Activated B cell treated with CpG ODN at 0.5 μM for 24 hours (primary cell): ENCODE measurements around the gene EEFSEC. TPM values are rescaled to one million over a fixed set of nuclear protein-coding genes. Genes with fewer than 3 reads are reported as not detected.
A peak's percentile ranks its signal among the peaks of the same experiment; 100 is the strongest.

Source experiments
- ATAC-seq: fragments of 200-7000 bp; cut with Tn5 transposase; one replicate; pipeline ENCODE4 v1.10.0; 2021; ENCODE audit warnings: low read depth, mild to moderate bottlenecking, moderate library complexity
- CTCF ChIA-PET: fragments of 350-600 bp; sonication (Branson Sonifier 250); formaldehyde crosslinking; loops from one replicate; lab custom pipeline; 2021; ENCODE audit warnings: antibody characterized with exemption; lab: Charles Lee
- POLR2A ChIA-PET: fragments of 350-600 bp; sonication (Branson Sonifier 250); formaldehyde crosslinking; loops from one replicate; lab custom pipeline; 2021; ENCODE audit warnings: antibody characterized with exemption; lab: Charles Lee
- DNase-seq: peaks from one replicate; pipeline ENCODE4 v3.0.0; 2022
- H3K27ac Mint-ChIP-seq: one replicate; pipeline ENCODE4 v1.8.0; 2020; ENCODE audit warnings: mixed read lengths
- H3K27me3 Mint-ChIP-seq: one replicate; pipeline ENCODE4 v1.8.0; 2021; ENCODE audit warnings: mixed read lengths
- H3K36me3 Mint-ChIP-seq: one replicate; pipeline ENCODE4 v1.8.0; 2021; ENCODE audit warnings: low read depth, mixed read lengths
- H3K4me1 Mint-ChIP-seq: one replicate; pipeline ENCODE4 v1.8.0; 2021; ENCODE audit warnings: mixed read lengths
- H3K4me3 Mint-ChIP-seq: one replicate; pipeline ENCODE4 v1.8.0; 2020; ENCODE audit warnings: mild to moderate bottlenecking, mixed read lengths
- H3K9me3 Mint-ChIP-seq: one replicate; pipeline ENCODE4 v1.8.0; 2020; ENCODE audit warnings: mixed read lengths
- intact Hi-C: fragments of 100-400 bp; cut with micrococcal nuclease; formaldehyde crosslinking; loops from one replicate; pipeline ENCODE4 v1.15.1; 2024
- total RNA-seq: library from RNA; stranded (reverse); gene quantifications from 2 replicates; pipeline ENCODE4 v1.2.3, GENCODE V29; 2022
- TF ChIP-seq, protein P1 (sequence below): fragments of 200-600 bp; IDR thresholded peaks from one replicate; pipeline ENCODE4 v1.8.0; 2022; ENCODE audit warnings: antibody characterized with exemption, mild to moderate bottlenecking

EEFSEC gene
- total RNA-seq, 1 donor from 2014 or later = 20.0 TPM

DNA sequence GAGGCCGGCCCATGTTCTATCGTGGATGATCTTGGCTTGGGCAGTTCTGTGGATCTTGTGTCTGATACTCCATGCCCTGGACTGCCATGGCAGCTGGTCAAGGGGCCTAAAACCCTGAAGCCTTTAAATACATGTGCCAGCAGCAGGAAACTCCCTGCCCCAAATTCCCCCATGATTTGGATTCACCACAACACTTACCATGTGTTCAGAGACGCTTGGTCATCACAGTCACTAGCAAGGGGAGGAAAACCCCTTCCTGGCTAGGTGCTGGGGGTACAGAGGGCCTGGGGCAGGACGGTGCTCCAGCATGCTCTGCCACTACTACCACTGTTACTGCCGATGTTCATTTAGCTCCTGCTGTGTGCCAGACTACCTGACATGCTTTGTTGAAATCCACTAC is 219.0 kb downstream of the EEFSEC start:
- ChIA-PET POLR2A (no interaction called here), CTCF (no interaction called here)
- no peaks in the 10 kb centered on the region for H3K27me3 Mint-ChIP-seq
- H3K9me3 Mint-ChIP-seq = no peaks in the 10 kb centered on the region
- intact Hi-C loops = no loop called here
- H3K4me3 Mint-ChIP-seq = no peak overlapping the region
- ATAC-seq = no peak
- TF ChIP-seq, protein P1, sequence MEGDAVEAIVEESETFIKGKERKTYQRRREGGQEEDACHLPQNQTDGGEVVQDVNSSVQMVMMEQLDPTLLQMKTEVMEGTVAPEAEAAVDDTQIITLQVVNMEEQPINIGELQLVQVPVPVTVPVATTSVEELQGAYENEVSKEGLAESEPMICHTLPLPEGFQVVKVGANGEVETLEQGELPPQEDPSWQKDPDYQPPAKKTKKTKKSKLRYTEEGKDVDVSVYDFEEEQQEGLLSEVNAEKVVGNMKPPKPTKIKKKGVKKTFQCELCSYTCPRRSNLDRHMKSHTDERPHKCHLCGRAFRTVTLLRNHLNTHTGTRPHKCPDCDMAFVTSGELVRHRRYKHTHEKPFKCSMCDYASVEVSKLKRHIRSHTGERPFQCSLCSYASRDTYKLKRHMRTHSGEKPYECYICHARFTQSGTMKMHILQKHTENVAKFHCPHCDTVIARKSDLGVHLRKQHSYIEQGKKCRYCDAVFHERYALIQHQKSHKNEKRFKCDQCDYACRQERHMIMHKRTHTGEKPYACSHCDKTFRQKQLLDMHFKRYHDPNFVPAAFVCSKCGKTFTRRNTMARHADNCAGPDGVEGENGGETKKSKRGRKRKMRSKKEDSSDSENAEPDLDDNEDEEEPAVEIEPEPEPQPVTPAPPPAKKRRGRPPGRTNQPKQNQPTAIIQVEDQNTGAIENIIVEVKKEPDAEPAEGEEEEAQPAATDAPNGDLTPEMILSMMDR = no peak
- H3K4me1 Mint-ChIP-seq = peaks cover 36% of the 10 kb centered on the region
- no peak overlapping the region for H3K27ac Mint-ChIP-seq
- no peak for DNase-seq
- peaks cover 11% of the 10 kb centered on the region for H3K36me3 Mint-ChIP-seq

DNA sequence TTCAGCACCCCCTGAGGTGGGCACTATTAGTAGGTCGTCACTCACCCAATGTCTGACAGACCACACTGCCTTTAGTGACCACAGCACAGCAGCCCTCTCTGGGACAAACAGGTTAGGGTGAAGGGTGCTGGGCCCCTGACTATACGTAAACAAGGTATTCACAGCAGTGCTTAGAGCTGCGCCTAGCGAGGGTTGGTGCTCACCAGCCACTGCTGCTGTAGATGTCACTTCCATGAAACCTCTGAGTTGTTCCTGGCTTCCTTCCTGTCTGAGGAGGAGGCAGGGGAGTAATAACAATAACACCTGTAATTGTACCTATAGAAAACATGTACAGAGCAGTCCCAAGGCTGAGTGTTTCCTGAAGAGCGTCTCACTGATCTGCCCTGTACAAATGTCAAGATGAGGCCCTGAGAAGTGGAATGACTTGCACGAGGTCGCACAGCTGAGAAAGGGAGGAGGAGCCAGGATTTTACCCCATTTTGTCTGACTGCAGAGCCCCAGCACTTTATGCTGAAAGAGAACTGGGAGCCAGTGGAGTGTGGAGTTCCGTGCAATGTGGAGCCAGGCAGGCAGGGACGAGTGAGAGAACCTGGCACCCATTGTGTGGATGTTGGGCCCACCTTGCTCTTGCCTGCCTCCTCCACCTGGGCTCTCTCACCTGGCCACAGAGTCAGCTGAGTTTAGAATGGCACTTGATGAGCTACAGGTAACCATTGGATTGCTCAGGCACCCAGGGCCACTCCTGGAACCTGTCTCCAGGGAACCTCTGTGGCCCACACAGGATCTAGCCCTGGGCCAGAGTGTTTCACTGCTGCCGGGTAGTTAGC is 219.6 kb downstream of the EEFSEC start:
- Mint-ChIP-seq H3K36me3 (peaks cover 5% of the 10 kb centered on the region), H3K4me1 (peaks cover 36% of the 10 kb centered on the region), H3K27me3 (no peaks in the 10 kb centered on the region), H3K9me3 (no peaks in the 10 kb centered on the region), H3K4me3 (no peak overlapping the region), H3K27ac (no peak overlapping the region)
- DNase-seq = no peak
- intact Hi-C loops = no loop called here
- ChIA-PET CTCF (no interaction called here), POLR2A (no interaction called here)
- ATAC-seq = no peak
- TF ChIP-seq, protein P1 = no peak

DNA sequence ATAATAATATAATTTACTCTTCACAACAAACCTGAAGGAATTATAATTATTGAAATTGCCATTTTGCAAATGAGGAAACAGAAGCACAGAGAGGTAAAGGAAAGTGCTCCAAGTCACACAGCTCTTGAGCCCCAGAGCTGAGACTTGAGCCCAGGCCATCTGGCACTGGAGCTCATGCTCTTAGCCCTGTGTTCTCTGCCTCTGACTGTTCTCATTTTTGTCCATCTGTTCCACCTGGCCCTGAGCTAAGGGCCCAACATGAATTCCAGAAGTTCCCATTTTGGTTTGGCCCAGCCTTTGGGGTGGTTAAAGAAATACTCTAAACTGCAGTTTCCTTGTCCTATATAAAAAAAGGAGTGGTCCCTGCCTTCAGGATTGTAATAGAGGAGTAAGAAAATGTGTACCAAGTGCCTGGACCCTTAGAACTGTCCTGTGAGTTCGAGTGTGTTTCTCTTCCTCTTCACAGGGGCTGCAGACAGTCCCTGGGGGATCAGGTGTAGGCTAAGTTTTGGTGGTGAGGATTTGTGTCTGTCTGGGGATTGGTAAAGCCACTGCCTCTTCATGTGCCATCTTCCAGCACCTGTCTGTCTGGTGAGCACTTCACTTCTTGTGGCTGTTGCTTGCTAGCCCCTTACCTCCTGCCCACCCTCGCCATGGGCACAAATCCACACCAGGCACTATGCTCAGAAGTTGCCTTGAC is 221.6 kb downstream of the EEFSEC start:
- DNase-seq = no peak
- Mint-ChIP-seq H3K9me3 (no peaks in the 10 kb centered on the region), H3K27me3 (no peaks in the 10 kb centered on the region), H3K4me3 (no peak overlapping the region), H3K36me3 (peaks cover 5% of the 10 kb centered on the region), H3K27ac (no peak overlapping the region), H3K4me1 (peaks cover 26% of the 10 kb centered on the region)
- ChIA-PET CTCF (no interaction called here), POLR2A (no interaction called here)
- peak; percentile 64 for ATAC-seq
- TF ChIP-seq, protein P1 = no peak
- intact Hi-C loops = no loop called here

DNA sequence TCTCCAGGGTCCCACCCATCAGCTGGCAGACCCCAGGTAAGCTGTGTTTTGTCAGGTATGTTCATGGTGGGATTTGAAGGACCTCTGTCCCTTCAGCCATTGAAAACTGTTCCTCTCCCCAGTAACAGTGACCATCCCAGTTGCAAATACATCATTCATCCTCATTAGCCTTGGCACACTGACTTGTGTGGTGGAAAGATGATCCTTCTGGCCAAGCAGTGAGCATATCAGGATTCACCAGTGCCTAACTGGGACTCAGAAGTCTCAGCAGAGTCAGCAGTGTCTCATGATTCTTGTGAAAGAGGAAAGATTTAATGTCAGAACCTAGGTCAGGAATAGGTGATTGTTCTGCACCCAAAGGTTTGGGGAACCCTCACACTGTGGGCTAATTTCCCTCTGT is 223.2 kb downstream of the EEFSEC start:
- Mint-ChIP-seq H3K4me1 (peaks cover 15% of the 10 kb centered on the region), H3K27me3 (no peaks in the 10 kb centered on the region), H3K27ac (no peak overlapping the region), H3K4me3 (no peak overlapping the region), H3K9me3 (no peaks in the 10 kb centered on the region), H3K36me3 (peaks cover 3% of the 10 kb centered on the region)
- ATAC-seq (no peak), DNase-seq (no peak)
- intact Hi-C loops = no loop called here
- ChIA-PET CTCF (no interaction called here), POLR2A (no interaction called here)
- TF ChIP-seq, protein P1 = no peak

DNA sequence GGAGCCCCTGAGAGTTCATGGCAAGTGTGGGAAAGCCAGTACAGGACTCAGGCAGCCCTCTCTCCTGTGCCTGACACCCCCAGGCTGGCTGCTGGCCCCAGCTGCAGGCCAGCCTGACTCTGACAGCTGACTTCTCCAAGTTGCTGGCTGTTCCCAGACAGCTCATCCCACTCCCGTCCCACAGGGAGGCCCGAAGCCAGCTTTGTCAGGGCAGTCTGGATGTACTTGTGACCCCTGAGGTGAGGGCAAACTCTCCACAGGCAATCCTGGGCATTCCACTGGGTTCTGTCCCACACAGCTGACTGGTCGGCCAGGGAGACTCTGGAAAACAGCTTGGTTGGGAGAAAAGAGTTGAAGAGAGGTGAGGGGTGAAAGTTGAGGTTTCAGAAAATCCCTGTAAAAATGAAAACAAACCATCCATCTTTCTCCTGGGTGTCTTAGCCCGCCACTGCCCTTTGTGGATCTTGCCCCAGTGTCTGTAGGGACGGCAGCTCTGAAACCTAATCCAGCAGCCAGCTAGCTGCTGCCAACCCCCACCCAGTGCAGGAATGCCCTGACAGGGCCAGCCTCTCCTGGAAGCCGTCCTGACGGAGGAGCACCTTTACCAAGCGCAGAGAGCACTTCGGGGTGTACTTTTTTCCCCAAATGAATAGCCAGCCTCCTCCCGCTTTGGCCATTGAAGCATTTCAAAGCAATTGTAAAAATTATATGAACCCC is 225.5 kb downstream of the EEFSEC start:
- ChIA-PET CTCF (no interaction called here), POLR2A (no interaction called here)
- intact Hi-C loops = no loop called here
- ATAC-seq (no peak), DNase-seq (no peak)
- H3K4me3 Mint-ChIP-seq = no peak overlapping the region
- peaks cover 15% of the 10 kb centered on the region for H3K4me1 Mint-ChIP-seq
- no peaks in the 10 kb centered on the region for H3K9me3 Mint-ChIP-seq
- TF ChIP-seq, protein P1 = no peak
- H3K27ac Mint-ChIP-seq = no peak overlapping the region
- no peaks in the 10 kb centered on the region for H3K27me3 Mint-ChIP-seq
- peaks cover 6% of the 10 kb centered on the region for H3K36me3 Mint-ChIP-seq
